Posterior vena cava (tissue), 2 donors: Measurements from ENCODE around the gene NOTUM. TPM values are rescaled to one million over a fixed set of nuclear protein-coding genes. Genes with fewer than 3 reads are reported as not detected.
"Not testable (repeated sequence)": the region's sequence is repeated elsewhere in the genome, so short reads cannot be mapped to it uniquely, and the experiment has no call there.

Experiments
- DNase-seq: peaks from one replicate; pipeline ENCODE4 v3.0.0-alpha.2; 2020; ENCODE audit warnings: low spot score
- intact Hi-C, 2 donors: fragments of 100-400 bp; cut with DNase I; formaldehyde crosslinking; loops; one replicate each; pipeline versions ENCODE4 v1.14.1 to v1.14.2; 2022 to 2023
- total RNA-seq, 2 donors: library from RNA; stranded (reverse); fragmentation: NEBNext Ultra II Directional; extraction: Animal tissue kit (Norgen Biotek cat#: 25700); gene quantifications; one replicate each; pipeline ENCODE4 v1.2.1, GENCODE V29; 2021
- donor health status: DM: yes; HTN: yes; CAD: no.
- donor health status: DM: yes; HTN: yes; CAD: no.

The NOTUM gene
- total RNA-seq, 2 donors from 2014 or later, result not detected

DNA sequence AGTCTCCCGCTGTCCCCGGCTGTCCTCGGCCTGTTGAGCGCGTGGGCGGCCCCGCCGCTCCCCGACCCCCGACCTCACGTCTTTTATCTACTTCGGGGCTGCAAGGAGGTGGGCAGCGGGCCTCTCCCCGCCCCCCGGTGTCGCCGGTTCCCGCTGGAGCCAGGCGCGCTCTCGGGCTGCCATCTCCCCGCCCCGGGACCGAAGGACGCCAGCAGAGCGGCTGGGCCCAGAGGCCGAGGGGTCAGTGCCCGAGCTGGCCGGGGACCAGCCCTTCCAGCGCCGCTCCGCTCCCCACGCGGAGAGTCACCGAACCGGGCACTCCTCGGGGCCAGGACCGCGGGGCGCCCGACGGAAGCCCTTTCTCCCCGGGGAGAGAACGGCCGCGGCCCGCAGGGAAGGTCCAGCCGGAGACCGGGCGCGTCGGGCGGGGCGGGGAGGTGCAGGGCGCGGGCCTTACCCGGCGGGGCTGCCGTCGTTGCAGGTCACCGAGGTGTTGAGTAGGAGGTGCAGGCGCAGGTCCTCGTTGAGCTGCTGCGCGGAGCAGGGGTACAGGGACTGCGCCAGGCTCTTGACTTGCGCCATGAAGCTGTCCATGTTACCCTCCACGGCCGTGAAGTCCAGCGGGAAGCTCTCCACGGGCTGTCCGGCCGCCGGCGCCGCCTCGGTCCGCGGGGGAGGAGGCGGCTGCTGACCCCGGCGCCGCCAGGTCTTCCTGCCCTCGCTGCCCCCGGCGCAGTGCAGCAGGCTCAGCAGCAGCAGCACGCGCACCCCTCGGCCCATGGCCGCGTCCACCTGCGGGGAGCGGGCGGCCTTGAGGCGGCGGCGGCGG lies 643 bp downstream of the NOTUM start:
- intact Hi-C loops, result loop anchor here in 1 of 2 donors (1.0 kb wide), 1 partner anchor 60 kb away; no protein-coding TSS in a partner anchor
- no peak for DNase-seq

DNA sequence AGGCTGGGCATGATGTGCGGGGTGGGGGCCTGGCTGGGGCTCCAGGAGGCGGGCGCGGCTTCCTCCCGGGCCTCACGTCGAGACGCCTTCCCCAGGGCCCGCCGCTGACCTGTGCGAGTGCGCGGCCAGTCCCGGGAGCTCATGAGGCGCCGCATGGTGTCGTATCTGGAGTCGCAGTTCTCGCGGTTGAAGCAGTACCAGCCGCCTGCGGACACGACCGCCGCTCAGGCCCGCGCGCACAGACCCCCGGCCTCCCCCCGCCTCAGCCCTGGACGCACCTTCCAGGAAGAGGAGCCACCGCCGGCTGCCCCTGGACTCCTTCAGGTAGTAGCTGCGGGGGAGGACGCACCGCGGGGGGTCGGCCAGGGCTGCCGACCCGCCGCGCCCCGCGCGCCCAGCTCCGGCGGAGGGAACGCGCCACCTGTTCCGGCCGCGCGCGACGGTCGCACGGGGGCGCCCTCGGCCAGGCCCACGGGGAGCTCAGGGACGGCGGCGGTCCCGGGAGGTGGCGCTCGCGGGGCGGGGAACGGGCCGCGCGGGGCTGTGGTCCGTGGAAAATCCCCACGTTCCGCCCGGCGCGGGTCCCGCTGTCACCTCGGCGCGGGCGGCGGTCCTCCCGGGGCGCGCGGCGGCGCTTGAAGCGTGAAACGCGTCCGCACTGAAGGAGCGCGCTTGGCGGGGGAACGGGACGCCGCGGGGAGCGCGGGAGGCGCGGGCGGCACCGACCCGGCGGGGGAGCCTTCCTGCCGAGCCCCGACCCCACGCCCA lies 1.4 kb downstream of the NOTUM start:
- peak; percentile 89 for DNase-seq
- intact Hi-C loops, result loop anchor here (1.0 to 5.0 kb wide), 3 partner anchors 61 to 193 kb away; no protein-coding TSS in a partner anchor

DNA sequence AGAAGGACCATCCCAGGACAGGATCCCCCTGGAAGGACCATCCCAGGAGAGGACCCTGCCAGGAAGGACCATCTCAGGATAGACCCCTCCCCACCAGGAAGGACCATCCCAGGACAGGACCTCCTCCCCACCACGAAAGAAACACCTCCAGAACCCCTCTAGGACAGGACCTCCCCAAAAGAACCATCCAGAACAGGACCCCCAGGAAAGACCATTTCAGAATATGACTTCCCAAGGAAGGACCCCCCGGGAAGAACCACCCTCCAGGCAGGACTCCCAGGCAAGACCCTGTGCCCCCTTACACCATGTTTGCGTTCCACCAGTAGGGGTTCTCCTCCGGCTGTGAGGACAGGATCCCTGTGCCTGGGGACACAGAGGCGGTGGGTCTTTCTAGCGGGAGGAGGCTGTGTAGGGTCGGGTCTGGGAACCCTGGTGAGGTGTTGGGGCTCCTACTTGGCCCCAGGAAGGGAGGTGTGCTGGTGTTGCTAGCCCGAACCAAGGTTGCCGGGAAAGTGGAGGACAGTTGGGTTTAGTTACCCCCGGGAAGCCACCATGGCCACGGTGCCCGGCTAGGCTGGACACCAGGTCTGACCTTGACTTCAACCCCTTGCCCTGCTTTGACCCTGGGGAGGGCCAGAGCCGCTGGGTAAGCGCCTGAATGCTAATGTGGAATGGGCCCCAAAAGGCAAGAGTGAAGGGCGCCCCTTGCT lies 2.2 kb downstream of the NOTUM start:
- intact Hi-C loops, result loop anchor here (2.0 to 5.0 kb wide), 2 partner anchors 62 to 194 kb away; no protein-coding TSS in a partner anchor
- no peak for DNase-seq

DNA sequence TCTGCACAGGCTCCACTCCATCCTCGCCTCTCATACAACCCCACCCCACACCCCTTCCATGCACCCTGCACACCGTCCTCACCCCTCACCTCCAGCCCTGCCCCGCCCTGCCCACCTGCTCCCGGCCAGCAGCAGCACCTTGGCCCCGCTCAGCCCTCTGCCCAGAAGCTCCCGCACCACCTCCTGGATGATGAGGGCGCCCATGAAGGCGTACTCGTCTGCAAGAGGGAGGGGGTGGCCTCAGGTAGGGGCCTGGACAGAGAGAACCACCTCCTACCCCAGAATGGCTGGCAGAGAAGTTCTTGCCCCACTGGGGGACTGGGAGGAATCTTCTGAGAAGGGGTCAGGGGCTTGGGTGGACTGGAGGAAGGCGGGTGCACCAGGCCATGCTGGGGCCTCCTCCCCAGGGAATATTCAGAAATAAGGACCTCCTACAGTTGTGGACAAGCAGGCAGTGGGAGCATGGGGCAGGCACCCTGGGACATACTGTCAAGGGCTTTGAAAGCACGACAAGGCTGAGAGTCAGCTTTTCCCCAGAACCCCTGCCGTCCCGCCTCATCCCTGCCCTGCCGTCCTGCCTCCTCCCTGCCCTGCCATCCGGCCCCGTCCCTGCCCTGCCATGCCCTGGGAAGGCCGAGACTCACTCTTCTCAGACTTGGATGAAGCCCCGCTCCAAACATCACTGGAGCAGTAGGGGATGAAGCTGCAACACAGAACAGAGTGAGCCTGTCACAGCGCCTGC lies 3.1 kb downstream of the NOTUM start:
- DNase-seq, result no peak
- intact Hi-C loops, result loop anchor here (2.0 to 5.0 kb wide), 2 partner anchors 63 to 194 kb away; no protein-coding TSS in a partner anchor

DNA sequence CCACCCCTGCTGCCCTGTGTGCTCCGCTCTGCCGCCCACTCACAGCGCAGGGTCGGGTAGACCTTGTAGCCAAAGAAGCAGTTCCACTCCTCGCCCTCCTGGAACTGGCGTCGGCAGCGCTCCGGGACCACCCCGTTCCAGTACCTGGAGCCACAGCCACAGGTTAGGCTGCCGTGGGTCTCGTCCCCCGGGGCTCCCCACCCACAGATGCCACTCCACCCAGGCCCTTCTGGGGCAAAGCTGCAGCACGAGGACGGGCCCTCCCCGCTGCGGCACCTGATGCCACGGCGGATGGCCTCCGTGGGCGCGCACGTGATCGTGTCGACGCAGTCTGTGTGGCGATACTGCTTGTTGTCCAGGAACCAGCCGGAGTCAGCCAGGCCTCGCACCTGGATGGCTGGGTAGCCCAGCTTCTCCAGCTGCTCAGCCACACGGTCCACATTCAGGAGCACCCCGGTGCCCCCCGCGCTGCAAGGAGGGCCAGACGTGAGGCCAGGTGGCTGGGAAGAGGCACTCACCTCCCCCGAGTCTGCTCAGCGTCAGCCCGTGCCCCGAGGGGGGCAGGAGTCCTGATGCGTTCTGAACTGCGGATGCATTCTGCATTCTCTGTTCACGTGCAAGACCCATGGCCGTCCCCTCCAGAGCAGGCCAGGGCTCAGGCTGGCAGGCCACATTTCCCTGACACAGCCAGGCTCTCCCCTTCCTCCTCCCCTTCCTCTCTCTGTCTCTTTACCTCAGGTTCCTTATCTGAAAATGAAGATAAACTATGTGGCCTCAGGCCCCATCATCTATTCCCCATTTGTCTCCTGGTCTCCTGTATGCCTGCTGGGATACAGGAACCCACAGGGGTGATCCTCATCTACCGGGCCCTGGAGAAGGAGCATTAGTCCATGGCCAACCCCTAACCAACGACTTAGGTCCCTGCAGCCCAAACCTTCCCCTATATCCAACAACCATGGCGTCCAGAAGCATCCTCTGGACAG lies 4.1 kb downstream of the NOTUM start:
- intact Hi-C loops, result loop anchor here (5.0 kb wide), 1 partner anchor 195 kb away; no protein-coding TSS in a partner anchor
- DNase-seq, result no peak

DNA sequence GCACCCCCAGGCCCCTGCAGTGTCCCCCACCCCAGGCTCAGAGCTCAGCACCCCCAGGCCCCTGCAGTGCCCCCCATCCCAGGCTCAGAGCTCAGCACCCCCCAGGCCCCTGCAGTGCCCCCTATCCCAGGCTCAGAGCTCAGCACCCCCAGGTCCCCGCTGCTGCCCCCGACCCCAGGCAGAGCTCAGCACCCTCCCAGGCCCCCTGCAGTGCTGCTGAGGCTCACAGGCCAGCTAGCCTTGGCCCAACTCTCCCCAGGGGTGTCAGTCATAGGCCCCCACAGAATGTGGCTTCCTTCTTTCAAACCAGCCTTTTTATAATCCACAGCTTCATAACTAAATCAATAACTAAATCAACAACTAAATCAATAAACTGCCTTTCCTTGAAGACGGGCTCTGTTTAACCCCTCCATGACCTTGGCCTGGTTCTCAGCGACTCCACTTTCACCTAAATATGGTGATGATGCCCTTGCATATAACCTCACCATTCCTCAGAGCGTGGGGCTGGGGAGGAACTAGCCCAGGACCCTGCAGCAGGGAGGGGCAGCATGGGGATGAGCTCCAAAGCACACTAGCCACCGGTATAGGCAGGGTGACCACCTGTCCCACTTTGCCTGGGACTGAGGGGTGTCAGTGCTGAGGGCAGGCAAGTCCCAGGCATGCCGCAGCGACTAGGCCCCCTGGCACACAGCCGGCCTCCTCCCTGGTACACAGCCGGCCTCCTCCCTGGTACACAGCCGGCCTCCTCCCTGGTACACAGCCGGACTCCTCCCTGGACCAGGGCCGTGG lies 5.0 kb downstream of the NOTUM start:
- DNase-seq, result no peak
- intact Hi-C loops, result loop anchor here (5.0 kb wide), 1 partner anchor 196 kb away; no protein-coding TSS in a partner anchor

DNA sequence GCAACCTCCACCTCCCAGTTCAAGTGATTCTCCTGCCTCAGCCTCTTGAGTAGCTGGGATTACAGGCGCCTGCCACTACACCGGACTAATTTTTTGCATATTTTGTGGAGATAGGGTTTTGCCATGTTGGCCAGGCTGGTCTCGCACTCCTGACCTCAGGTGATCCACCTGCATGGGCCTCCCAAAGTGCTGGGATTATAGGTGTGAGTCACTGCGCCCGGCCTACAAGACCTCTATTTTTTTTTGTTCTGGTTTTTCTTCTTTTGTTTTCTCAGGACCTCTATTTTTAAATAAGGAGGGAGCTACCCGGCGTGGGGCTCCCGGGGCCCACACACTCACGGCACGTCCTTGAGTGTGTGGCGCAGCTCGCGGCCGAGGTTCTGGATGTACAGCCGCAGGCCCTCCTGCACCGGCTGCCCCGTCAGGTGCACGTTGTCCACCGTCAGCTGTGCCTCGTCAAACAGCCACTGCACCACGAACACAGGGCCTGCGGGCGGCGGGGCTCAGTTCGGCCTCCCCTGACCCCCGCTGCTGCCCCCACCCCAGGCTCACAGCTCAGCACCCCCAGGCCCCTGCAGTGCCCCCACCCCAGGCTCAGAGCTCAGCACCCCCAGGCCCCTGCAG lies 5.8 kb downstream of the NOTUM start:
- no peak for DNase-seq
- intact Hi-C loops, result loop anchor here (5.0 kb wide), 1 partner anchor 197 kb away; no protein-coding TSS in a partner anchor

DNA sequence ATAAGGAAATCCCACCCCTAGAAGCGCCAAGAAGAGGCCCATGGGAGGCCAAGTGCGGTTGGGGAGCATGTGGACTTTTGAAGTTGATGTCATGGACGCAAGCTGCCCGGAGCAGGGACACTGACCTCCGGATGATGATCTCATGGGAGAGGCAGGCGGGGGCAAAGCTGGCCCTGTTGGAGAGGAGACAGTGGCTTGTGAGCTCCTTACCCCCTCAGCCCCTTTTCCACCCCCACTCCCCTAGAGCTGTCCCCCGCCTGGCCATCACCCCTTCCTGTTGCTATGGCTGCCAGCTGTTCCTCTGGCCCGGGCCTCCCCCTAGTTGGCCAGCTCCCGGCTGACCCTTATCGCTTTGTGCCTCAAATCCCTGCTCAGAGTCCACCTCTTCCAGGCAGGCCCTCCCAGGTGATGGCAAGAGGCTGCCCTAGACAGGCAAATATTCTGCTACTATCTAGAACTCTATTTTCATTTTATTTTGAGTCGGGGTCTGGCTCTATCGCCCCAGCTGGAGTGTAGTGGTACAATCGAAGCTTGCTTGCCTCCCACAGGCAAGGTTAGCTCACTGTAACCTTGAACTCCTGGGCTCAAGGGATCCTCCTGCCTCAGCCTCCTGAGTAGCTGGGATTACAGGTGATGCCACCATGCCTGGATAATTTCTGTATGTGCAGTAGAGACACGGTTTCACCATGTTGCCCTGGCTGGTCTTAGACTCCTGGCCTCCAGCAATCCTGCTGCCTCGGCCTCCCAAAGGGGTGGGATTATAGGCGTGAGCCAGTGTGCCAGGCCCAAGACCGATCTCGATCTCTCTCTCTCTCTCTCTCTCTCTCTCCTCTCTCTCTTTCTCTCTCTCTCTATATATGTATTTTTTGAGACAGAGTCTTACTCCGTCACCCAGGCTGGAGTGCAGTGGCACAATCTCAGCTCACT lies 6.6 kb downstream of the NOTUM start:
- intact Hi-C loops, result loop anchor here (5.0 kb wide), 1 partner anchor 198 kb away; no protein-coding TSS in a partner anchor

DNA sequence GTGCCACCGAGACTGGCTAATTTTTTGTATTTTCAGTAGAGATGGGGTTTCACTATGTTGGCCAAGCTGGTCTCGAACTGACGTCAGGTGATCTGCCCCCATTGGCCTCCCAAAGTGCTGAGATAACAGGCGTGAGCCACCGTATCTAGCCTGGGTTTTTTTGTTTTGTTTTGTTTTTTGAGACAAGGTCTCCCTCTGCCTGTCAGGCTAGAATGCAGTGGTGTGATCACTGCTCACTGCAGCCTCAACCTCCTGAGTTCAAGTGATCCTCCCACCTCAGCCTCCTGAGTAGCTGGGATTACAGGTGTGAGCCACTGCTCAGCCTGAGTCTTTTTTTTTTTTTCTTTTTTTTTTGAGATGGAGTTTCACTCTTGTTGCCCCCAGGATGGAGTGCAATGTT lies 7.5 kb downstream of the NOTUM start:
- intact Hi-C loops, DNase-seq: not testable (repeated sequence)

More for the DNA sequence above, 6.6 kb downstream of the NOTUM start:
- no peak for DNase-seq

DNA sequence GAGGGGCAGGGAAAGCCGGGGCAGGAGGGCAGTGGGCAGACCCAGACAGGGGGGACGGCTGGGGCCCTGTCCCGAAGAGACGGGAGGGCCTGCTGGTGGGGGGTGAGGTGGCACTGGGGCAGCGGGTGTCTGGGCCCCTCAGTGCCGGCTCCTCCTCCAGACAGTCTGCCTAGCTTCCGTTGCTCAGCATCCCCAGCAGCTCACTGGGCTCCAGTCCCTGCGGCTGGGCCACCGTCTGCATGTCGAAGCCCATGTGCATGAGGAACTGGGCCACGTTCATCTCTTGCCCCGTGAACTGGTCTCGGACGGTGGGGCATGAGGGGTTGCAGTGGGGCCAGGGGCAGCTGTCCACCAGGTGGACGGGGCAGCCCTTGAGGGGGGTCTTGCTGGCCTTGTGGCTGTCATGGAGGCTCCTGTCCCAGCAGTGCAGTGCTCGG lies 8.2 kb downstream of the NOTUM start:
- intact Hi-C loops, result no loop called here
- DNase-seq, result no peak

DNA sequence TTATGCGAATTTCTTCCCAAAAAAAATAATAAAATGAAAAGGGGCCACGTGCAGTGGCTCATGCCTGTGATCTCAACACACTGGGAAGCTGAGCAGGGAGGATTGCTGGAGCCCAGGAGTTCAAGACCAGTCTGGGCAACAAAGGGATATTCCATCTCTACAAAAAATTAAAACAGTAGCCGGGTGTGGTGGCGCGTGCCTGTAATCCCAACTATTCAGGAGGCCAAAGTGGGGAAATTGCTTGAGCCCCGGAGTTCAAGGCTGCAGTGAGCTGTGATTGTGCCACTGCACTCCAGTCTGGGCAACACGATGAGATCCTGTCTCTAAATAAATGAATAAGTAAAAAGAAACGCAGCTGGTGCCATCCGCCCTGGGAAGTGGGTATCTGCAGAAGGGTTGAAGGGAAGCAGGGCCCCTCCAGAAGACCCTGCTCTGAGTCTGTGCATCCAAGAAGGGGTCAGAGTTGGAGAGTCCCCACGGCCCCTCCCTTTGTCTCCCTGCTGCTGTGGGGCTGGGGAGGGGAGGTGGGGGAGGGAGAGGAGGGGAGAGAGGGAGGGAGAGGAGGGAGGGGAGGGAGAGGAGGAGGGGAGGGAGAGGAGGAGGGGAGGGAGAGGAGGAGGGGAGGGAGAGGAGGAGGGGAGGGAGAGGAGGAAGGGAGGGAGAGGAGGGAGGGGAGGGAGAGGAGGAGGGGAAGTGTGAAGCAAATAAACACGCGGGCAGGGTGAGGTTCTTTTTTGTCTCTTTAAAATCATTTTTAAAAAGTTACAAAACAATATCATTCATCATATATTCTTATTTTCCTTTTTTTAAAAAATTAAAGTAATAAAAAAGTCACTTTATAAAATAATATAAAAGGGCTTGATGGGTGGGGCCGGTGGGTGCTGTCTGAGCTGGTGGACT lies 9.0 kb downstream of the NOTUM start:
- intact Hi-C loops, result no loop called here
- no peak for DNase-seq

DNA sequence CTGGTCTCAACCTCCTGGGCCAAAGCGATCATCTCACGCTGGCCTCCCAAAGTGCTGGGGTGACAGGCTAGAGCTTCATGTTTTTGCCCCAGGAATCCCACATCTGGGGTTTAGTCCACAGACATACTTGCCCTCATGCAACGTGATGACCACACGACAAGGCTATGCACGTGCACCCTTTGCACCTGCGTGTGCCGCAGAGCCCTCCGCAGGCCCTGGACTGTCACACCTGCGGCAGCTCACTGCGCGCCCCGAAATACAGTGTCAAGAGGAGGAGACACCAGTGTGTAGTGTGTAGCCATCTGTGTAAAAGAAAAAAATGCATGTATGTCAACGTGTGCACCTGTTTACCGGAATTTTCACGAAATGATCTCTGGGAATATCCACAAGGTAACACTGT lies 10.5 kb downstream of the NOTUM start:
- intact Hi-C loops, result no loop called here
- DNase-seq, result no peak

DNA sequence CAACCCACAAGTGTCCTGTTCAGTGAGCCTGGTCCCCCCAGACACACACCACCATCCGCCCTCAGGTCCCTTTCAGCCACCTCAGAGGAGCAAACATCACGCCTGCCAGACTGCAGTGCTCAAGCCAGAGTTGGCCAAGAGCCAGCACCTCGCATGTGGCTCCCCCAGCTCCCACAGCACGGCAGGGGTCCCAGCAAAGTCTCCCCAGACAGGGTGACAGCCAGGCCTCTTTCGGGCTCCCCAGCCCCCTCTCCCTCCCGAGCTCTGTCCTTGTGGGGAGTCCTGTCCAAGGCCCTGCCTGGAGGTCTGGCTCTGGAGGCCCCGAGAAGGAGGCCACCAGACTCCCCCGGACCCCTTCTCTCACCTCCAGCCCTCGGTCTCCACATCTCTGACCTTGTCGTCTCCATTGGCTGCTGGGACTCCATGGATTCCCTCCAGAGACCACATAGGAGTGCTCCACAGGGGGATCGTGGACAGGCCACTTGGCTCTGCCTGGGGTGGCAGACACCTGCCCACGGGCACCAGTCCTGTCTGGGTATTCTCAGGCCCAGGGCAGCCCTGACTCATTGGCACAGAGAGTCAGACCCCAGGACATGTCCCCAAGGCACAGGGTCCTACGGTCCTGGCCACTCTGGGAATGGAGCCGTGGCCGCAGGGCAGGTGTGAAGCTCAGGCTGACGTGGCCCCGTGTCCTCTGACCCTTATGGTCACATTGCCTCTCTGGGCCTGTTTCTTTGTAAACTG lies 12.2 kb downstream of the NOTUM start:
- no peak for DNase-seq
- intact Hi-C loops, result no loop called here

DNA sequence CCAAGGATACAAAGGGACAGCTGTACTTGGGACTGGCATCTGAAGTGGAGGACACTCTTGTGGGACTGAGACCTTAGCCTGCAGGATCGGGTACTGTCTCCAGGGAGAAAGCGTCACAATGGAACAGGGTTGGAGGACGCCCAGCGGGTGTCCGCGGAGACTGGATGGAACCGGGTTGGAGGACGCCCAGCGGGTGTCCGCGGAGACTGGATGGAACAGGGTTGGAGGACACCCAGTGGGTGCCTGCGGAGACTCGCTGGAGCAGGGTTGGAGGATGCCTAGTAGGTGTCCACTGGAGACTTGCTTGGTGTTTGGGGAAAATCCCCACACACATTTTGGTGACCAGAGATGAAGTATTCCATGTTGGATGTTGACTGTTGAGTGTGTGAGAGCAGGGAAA lies 13.8 kb downstream of the NOTUM start, which contains the start of gene MYADML2:
Gene MYADML2, minus strand, starts transcription at position 45 of the 400 bp plus-strand sequence. CDS start 5,492 bp downstream, outside the sequence.
- DNase-seq, result no peak
- intact Hi-C loops, result no loop called here
